WTC11 (cell line): ENCODE results near the gene KIAA0753. TPM values are rescaled to one million over a fixed set of nuclear protein-coding genes. Genes with fewer than 3 reads are reported as not detected.

Source experiments
- ATAC-seq: fragments of 200-7000 bp; cut with Tn5 transposase; 2 replicates; pipeline ENCODE4 v1.10.0; 2021; ENCODE audit warnings: mild to moderate bottlenecking, moderate library complexity
- CTCF ChIA-PET: fragments of 300-600 bp; sonication (Branson Sonifier 250); formaldehyde crosslinking; loops from one replicate; lab custom pipeline; 2021; ENCODE audit warnings: antibody characterized with exemption; lab: Charles Lee
- POLR2A ChIA-PET: fragments of 350-600 bp; sonication (Branson Sonifier 250); formaldehyde crosslinking; loops from one replicate; lab custom pipeline; 2021; ENCODE audit warnings: antibody characterized with exemption; lab: Charles Lee
- DNase-seq: peaks from one replicate; pipeline ENCODE4 v3.0.0; 2021; ENCODE audit warnings: low spot score
- H3K27ac Mint-ChIP-seq: 2 replicates; pipeline ENCODE4 v1.8.0; 2021; ENCODE audit warnings: mixed read lengths
- H3K27me3 Mint-ChIP-seq: 2 replicates; pipeline ENCODE4 v1.8.0; 2021; ENCODE audit warnings: low read depth, mild to moderate bottlenecking, moderate library complexity, mixed read lengths
- H3K36me3 Mint-ChIP-seq: 2 replicates; pipeline ENCODE4 v1.8.0; 2021; ENCODE audit warnings: mixed read lengths
- H3K4me1 Mint-ChIP-seq: 2 replicates; pipeline ENCODE4 v1.8.0; 2022; ENCODE audit warnings: mixed read lengths
- H3K4me3 Mint-ChIP-seq: 2 replicates; pipeline ENCODE4 v1.8.0; 2021; ENCODE audit warnings: mild to moderate bottlenecking, moderate library complexity, mixed read lengths
- H3K9me3 Mint-ChIP-seq: 2 replicates; pipeline ENCODE4 v1.8.0; 2021; ENCODE audit warnings: mixed read lengths
- ATF2 ChIP-seq: sonication (generic); formaldehyde crosslinking; IDR thresholded peaks from 2 replicates; pipeline ENCODE4 v1.8.1; 2022; ENCODE audit warnings: low read depth, missing genetic modification reagents, borderline replicate concordance
- E2F1 ChIP-seq: sonication (generic); formaldehyde crosslinking; IDR thresholded peaks from 2 replicates; pipeline ENCODE4 v1.8.0; 2022; ENCODE audit warnings: mild to moderate bottlenecking, missing genetic modification reagents
- GABPB1 ChIP-seq: sonication (generic); formaldehyde crosslinking; IDR thresholded peaks from 2 replicates; pipeline ENCODE4 v1.8.1; 2023; ENCODE audit warnings: mild to moderate bottlenecking, missing genetic modification reagents
- GRHL2 ChIP-seq: fragments of 250-450 bp; sonication (Bioruptor Pico); IDR thresholded peaks from 2 replicates; pipeline ENCODE4 v1.8.0; 2022; ENCODE audit warnings: mild to moderate bottlenecking, moderate library complexity; ENCODE audit not compliant: insufficient replicate concordance, severe bottlenecking
- GTF2I ChIP-seq: fragments of 250-450 bp; sonication (Bioruptor Pico); conservative IDR thresholded peaks from 2 replicates; pipeline ENCODE4 v1.4.0; 2021; ENCODE audit warnings: mild to moderate bottlenecking
- IRF1 ChIP-seq: sonication (generic); formaldehyde crosslinking; IDR thresholded peaks from 2 replicates; pipeline ENCODE4 v1.8.0; 2023; ENCODE audit warnings: missing genetic modification reagents
- MAX ChIP-seq: sonication (generic); formaldehyde crosslinking; IDR thresholded peaks from 2 replicates; pipeline ENCODE4 v1.8.0; 2022; ENCODE audit warnings: mild to moderate bottlenecking, missing genetic modification reagents
- MLX ChIP-seq: sonication (generic); formaldehyde crosslinking; IDR thresholded peaks from 2 replicates; pipeline ENCODE4 v1.8.1; 2023; ENCODE audit warnings: mild to moderate bottlenecking, missing genetic modification reagents, moderate library complexity
- MYBL2 ChIP-seq: sonication (generic); formaldehyde crosslinking; IDR thresholded peaks from 2 replicates; pipeline ENCODE4 v1.8.1; 2023; ENCODE audit warnings: mild to moderate bottlenecking, moderate library complexity, missing genetic modification reagents
- NFE2L1 ChIP-seq: sonication (generic); formaldehyde crosslinking; IDR thresholded peaks from 2 replicates; pipeline ENCODE4 v1.8.1; 2023; ENCODE audit warnings: missing genetic modification reagents
- NR2C2 ChIP-seq: sonication (generic); formaldehyde crosslinking; IDR thresholded peaks from 2 replicates; pipeline ENCODE4 v1.8.0; 2022; ENCODE audit warnings: mild to moderate bottlenecking, missing genetic modification reagents
- STAT6 ChIP-seq: sonication (generic); formaldehyde crosslinking; conservative IDR thresholded peaks from 2 replicates; pipeline ENCODE4 v1.8.1; 2023; ENCODE audit warnings: mild to moderate bottlenecking, low read depth, missing genetic modification reagents, moderate library complexity
- USF1 ChIP-seq: sonication (generic); formaldehyde crosslinking; IDR thresholded peaks from 2 replicates; pipeline ENCODE4 v1.8.0; 2022; ENCODE audit warnings: mild to moderate bottlenecking, missing genetic modification reagents
- ZNF121 ChIP-seq: sonication (generic); formaldehyde crosslinking; IDR thresholded peaks from 2 replicates; pipeline ENCODE4 v1.8.0; 2023; ENCODE audit warnings: missing genetic modification reagents
- ZNF396 ChIP-seq: fragments of 250-450 bp; sonication (Bioruptor Pico); IDR thresholded peaks from 2 replicates; pipeline ENCODE4 v1.8.0; 2021; ENCODE audit warnings: mild to moderate bottlenecking, moderate library complexity, borderline replicate concordance
- ZNF512 ChIP-seq: sonication (generic); formaldehyde crosslinking; IDR thresholded peaks from 2 replicates; pipeline ENCODE4 v1.8.1; 2022; ENCODE audit warnings: missing genetic modification reagents, borderline replicate concordance
- ZNF532 ChIP-seq: fragments of 250-450 bp; sonication (Bioruptor Pico); IDR thresholded peaks from 2 replicates; pipeline ENCODE4 v1.9.0; 2021; ENCODE audit warnings: mild to moderate bottlenecking, borderline replicate concordance
- total RNA-seq: library from RNA; stranded (reverse); gene quantifications from 3 replicates; pipeline ENCODE4 v1.2.3, GENCODE V29; 2021

The KIAA0753 gene
- total RNA-seq, 1 experiment from 2014 or later = 22.8 TPM

- CTCF ChIA-PET = interaction anchor here (1.4 kb wide), 1 partner anchor 257 kb away, joined by 3 read pairs; no protein-coding TSS in a partner anchor
- no peaks in the 10 kb centered on the region for H3K27me3 Mint-ChIP-seq
- peaks cover 20% of the 10 kb centered on the region for H3K4me1 Mint-ChIP-seq
- H3K9me3 Mint-ChIP-seq = no peaks in the 10 kb centered on the region; the same call in 1 of the 2 replicates
- no peak overlapping the region for H3K4me3 Mint-ChIP-seq
- POLR2A ChIA-PET = no interaction called here
- DNase-seq = no peak
- no peak for ATAC-seq
- TF ChIP-seq NFE2L1 (CRISPR knock-in tag) (no peak), IRF1 (no peak), GTF2I (no peak), USF1 (CRISPR knock-in tag) (no peak), ZNF396 (CRISPR knock-in tag) (no peak)
- H3K27ac Mint-ChIP-seq = no peak overlapping the region
- peaks cover 26% of the 10 kb centered on the region for H3K36me3 Mint-ChIP-seq
These were observed 3.1 kb downstream of the KIAA0753 start for GRCh38 chr17:6637458-6637840.

GRCh38 chr17:6636616-6637457, 3.7 kb downstream of the KIAA0753 start:
- no peaks in the 10 kb centered on the region for H3K27me3 Mint-ChIP-seq
- CTCF ChIA-PET = no interaction called here
- TF ChIP-seq GABPB1 (CRISPR knock-in tag) (no peak), ZNF532 (CRISPR knock-in tag) (no peak), USF1 (CRISPR knock-in tag) (no peak), ZNF512 (CRISPR knock-in tag) (no peak), STAT6 (no peak), NR2C2 (CRISPR knock-in tag) (no peak), ATF2 (CRISPR knock-in tag) (no peak), GTF2I (no peak), MLX (CRISPR knock-in tag) (no peak), GRHL2 (CRISPR knock-in tag) (no peak), ZNF121 (CRISPR knock-in tag) (no peak), E2F1 (no peak), NFE2L1 (CRISPR knock-in tag) (no peak), MAX (no peak), MYBL2 (CRISPR knock-in tag) (no peak)

More at GRCh38 chr17:6636616-6637457, 3.7 kb downstream of the KIAA0753 start:
- Mint-ChIP-seq H3K4me1 (peaks cover 13% of the 10 kb centered on the region), H3K4me3 (no peak overlapping the region), H3K9me3 (no peaks in the 10 kb centered on the region; the same call in 1 of the 2 replicates), H3K27ac (0 out of 2 replicates have a peak overlapping the region, but pooled peaks have one; percentile 17), H3K36me3 (peaks cover 27% of the 10 kb centered on the region)
- POLR2A ChIA-PET = no interaction called here
- ATAC-seq = no peak
- DNase-seq = no peak
